ENCODE measurements around the gene NIP7.
"Not testable (repeated sequence)": the region's sequence is repeated elsewhere in the genome, so short reads cannot be mapped to it uniquely, and the experiment has no call there.

The NIP7 gene

DNA sequence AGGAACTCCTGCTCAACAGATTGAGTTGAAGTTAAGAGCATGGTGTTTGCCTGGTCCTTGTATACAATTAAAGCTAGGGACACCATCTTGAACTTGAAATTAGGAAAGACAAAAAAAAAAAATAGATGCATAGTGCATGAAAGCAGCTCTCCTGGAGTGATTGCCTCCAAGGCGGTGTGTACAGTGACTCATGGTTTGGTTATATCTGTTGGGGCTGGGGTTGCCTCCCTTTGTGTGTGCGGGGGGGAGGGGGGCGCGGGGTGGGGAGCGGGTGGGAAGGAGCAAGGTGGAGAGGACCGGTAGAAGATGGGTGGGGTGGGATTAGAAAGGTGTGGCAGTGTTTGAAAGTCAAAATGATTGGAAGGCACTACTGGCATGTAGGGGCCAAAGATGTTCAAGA, 8.7 kb downstream of the NIP7 start:
- DNase-seq: no peak

DNA sequence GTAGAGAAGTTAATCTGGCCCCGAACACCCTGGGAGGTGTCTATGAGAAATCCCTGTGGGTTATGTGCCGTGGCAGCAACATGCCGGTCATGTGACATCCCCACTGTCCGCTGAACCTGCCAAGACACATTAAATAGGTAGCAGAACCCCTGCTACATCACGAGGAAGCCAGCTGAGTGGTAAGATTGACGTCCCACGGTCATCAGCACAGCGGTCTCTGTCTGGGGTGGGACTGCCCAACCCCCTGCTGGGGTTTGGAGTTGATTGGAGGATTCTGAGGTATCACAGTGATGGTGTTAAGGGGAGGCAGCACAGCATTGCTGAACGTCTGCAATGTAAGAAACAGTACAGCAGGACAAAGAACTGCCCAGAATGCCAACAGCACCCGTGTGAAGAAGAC, 10.0 kb downstream of the NIP7 start:
- no peak for DNase-seq

DNA sequence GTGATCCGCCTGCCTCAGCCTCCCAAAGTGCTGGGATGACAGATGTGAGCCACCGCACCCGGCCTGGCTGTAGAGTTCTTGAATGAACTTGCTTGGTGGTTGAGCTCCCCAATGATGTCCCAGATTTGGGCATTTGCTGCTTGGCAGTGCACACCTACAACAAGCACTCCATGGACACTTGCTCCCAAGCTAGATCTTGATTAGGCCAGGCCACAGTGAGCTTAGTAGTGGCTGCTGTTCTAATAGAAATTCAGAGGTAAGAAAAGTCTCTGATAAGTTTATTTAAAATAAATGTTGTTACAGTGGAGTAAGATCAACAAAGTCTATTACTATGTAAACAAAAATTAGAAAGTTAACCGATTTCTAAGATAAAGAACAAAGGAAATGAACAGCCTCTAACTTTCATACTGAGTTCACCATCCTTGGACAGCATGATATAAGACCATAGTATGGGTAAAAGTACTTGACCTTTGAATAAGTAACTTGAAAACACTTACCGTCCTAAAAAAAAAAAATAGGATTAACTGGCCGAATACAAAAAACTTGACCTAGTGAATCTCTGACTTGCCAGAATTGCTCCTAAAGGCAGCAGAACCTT, 11.1 kb downstream of the NIP7 start:
- no peak for DNase-seq

DNA sequence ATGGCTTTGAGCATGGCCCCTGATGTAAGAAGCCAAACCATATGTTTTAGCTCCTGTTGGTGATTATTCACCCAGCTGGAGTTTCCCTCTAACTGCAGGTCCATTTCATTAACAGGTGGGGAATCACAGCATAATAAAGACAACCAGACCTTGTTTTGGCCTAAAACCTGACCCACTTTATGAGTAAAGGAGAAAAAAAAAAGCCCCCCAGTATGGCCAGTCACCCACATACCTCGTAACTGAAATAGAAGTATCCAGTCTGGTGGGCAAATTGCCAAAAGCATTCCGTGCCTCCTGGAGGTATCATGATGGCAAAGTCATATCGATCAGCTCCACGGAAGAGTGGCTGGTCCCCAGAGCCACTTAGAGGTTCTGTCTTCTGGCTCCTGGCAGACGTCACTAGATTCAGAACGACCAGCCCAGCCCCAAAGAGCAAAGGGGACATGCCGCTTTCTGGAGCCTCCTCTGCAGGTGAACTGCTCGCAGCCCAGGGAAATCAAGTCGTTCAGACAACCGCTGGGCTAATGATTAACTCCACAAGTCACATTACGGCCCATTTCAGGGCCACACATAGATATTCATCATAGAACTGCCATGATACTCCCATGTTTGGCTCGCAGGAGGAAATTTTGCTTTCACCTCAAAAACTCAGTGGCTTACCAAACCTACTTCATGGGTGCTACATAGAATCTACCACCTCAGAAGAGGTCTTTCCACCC, 11.9 kb downstream of the NIP7 start, which contains the start of gene TMED6:
Gene TMED6 (minus strand): TSS at position 478 of the 719 bp plus-strand sequence. CDS start 33 bp downstream, at position 445.
- DNase-seq: no peak

DNA sequence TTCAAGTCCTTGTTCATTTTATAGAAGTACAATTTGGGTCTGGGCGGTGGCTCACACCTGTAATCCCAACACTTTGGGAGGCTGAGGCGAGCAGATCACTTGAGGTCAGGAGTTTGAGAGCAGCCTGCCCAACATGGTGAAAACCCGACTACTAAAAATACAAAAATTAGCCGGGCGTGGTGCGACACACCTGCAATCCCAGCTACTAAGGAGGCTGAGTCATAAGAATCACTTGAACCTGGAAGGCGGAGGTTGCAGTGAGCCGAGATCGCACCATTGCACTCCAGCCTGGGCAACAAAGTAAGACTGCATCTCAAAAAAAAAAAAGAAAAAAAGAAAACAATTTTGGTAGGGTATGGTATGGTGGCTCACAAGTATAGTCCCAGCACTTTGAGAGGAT, 20.5 kb downstream of the NIP7 start:
- DNase-seq: not testable (repeated sequence)

DNA sequence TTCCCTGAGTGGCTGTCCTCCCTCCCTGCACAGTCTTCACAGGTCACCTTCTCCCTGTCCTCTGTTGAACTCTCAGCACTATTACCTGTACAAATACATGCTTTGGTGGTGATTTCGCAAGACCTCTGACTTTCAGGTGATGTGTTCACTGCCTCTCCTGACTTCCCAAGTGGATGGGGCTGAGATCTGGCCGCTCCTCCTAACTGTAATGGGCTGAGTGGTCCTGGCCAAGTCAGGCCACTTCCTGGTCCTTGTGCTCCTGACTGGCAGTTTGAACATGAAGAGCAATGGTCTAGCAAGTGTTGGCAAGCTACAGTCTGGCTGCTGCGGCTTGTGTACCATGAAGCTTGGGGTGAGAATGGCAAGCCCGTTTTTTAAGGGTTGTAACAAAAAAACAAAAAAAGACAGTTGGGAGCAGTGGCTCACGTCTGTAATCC, 23.7 kb downstream of the NIP7 start:
- DNase-seq: no peak

DNA sequence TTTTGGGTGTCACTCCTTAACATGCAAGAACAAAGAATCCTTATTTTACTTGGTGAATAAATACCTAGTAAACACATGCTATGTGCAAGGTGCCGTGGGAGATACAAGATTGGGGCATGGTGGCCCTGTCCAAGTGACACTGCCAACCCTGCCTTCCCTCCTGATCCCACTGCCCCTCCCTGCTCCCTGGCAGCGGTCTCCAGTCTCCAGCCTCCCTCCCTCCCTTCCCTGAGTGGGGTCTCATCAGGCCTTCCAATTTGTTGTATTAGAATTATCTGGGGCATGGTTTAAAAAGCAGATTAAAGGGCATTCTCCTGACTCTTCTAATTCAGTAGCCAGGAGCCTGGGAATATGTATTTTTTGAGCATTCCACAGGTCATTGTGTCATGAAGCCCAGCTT, 24.5 kb downstream of the NIP7 start:
- no peak for DNase-seq

DNA sequence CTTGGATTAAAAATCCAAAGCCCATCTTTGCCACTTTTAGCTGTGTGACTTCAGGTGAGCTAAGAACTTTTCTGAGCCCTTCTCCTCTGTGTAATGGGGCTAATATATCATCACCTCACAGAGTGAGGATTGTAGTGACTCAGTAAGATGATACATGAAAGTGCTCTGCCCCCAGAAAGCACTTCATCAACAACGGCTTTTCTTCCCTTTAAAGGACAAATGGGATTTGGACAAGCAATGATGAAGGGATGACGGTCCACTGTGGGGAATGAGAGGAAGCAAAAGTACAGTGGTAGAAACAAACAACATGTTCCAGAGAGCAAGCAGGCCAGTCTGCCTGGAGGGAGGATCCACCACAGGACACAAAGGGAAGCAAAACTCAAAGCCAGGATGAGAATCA, 26.3 kb downstream of the NIP7 start:
- DNase-seq: no peak

DNA sequence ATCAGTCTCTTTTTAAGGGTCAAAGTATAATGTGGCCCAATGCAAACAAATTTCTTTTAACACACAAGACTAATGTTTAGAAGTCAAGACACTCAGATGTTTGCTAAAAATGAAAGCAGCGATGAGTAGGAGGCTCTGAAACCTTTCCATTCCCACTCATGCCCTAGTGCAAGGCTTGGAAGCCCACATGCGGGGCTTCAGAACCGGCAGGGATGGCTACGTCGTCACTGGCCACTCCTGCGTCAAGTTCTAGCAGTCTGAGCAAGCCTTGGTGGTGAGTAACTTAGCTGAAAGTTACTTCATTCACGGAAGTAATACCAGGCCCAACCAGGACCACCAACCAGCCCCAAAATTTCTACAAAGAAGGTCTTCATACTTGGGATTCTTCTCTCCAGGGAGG, 26.9 kb downstream of the NIP7 start:
- no peak for DNase-seq

DNA sequence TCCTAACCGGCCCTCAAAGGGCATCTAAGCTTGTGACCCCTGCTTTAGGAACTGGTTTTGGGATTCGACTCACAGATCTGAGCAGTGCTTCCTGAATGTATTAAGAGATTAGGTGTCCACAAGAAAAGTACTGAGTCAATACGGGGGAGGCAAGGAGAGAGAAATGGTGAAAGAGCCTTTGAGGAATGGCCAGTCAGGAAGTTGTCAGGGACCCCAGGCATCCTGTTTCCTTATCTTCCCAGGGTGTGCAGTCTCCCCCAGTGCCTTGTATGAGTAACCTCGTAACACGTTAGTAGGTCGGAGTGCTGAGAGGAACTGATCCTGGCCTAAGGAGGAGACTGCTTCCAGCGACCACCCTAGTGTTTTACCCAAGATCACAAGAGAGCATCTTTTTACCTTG, 28.4 kb downstream of the NIP7 start:
- no peak for DNase-seq

DNA sequence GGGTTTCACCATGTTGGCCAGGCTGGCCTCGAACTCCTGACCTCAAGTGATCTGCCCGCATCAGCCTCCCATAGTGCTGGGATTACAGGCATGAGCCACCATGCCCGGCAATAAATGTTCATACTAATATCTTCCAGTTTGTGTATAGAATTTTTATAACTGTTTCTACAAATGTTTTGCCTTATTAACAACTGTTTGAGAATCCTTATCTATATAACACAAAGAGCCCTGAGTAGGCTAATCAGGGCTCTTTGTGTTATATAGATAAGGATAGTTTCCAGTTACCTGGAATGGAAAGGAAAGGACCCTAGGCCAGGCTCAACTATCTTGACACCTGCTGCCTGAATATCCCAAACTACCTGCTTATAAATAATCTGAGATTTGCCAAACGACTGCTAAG, 29.3 kb downstream of the NIP7 start:
- DNase-seq: no peak

DNA sequence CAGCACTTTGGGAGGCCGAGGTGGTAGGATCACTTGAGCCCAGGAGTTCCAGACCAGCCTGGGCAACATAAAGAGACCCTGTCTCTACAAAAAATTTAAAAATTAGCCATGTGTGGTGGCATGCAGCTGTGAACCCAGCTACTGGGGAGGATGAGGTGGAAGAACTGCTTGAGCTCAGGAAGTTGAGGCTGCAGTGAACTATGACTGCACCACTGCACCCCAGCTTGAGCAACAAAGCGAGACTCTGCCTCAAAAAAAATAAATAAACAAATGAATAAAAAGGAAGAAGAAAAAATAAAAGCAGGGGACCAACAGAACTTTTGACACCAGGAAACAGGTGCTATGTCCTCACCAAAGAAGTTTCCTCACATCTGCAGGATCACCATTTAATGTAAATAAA, 32.0 kb downstream of the NIP7 start:
- no peak for DNase-seq

DNA sequence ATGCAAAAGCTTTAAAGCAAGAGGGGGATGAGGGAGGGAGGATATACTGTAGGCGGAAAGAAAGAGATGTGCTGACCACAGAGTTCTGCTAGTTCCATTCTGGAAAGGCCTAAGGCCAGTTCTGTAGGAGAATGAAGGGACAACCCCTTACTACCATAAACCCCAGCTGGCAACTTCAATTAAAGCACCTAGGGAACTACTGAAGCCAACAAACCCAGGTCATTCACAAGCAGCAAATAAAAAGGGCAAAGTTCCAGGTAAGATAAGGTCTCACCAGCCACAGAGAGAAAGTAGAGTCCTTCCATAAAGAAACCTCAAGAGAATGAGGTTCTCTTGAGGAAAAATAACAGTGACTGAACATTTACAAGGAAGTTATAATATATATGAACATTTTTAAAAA, 33.4 kb downstream of the NIP7 start:
- DNase-seq: no peak

DNA sequence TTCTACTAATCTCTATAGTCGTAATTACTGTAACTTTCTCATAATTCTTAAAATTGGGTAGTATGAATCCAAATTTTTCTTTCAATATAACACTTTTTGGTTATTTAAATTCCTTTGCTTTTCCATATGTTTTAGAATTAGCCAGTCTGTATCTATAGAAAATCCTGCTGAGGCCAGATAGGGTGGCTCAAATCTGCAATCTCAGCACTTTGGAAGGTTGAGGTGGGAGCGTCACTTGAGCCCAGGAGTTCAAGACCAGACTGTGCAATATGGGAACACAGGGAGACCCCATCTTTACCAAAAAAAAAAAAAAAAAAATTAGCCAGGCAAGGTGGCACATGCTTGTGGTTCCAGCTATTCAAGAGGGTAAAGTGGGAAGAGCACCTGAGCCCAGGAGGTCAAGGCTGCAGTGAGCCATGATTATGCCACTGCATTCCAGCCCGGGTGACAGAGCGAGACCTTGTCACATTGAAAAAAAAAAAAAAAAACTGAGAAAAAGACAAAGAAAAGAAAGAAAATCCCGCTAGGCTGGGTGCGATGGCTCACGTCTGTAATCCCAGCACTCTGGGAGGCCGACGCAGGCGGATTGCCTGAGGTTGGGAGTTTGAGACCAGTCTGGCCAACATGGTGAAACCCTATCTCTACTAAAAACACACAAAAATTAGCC, 37.0 kb downstream of the NIP7 start:
- no peak for DNase-seq

DNA sequence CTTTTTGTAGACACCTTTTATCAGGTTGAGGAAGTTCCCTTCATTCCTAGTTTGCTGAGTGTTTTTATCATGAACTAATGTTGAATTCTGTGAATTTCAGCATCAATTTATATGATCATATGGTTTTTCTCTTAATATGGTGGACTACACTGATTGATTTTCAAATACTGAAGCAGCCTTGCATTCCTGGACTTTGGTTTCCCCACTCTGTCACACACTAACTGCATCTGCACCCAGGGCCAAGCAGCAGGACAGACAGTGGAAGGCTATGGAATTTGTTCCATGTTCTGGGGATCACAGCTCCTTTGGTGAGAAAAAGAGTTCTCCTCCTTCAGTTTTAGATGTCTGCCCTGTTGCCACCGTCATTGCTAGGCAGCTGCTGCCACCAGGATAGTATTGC, 38.5 kb downstream of the NIP7 start:
- DNase-seq: no peak

DNA sequence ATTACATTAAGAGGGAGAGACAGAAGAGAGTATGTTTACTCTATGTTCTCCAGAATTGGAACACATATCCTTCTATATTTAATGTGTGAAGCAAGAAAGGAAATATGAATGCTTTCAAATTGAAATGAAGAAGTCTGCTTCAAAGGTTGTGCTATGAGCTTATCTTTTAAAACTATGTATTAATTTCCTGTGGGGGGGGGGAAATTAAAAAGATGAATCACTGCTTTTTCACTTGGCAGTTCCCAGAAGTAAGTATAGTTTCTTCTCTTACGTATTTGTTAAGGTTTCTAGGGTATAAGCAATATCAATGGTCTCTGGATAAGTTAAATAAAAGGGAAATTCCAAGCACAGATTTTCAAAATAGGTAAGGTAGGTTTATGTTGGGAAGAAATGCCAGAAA, 39.2 kb downstream of the NIP7 start:
- DNase-seq: no peak

DNA sequence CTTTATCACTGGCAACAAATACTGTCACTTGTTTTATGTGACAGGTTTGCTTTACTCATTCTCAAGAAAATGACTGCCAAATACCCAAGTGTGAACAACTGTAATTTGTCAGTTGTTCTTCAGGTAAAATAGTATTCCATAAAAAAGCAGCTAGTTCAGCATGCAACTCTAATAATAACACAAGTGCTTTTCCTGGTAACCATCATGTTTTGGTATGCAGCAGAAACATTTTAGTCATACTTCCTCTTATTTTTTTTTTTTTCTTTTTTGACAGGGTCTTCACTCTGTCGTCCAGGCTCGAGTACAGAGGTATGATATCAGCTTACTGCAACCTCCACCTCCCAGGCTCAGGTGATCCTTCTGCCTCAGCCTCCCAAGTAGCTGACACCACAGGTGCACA, 41.7 kb downstream of the NIP7 start:
- no peak for DNase-seq

DNA sequence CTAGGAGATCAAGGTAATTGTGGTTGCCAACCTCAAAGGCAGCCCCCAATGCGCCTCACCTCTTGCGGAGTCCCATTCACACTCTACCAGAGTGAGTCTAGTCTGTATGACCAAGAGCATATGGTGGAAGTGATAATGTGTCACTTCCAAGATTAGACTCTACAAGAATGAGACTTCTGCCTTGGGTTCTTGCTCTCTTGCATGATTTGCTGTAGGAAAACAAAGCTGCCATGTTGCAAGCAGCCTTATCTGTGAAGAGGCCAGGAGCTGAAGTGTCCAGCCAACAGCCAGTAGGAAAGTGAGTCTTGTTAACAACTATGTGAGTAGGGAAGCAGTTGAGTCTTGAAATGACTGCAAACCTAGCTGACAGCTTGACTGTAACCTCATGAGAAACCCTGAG, 42.8 kb downstream of the NIP7 start:
- DNase-seq: no peak

DNA sequence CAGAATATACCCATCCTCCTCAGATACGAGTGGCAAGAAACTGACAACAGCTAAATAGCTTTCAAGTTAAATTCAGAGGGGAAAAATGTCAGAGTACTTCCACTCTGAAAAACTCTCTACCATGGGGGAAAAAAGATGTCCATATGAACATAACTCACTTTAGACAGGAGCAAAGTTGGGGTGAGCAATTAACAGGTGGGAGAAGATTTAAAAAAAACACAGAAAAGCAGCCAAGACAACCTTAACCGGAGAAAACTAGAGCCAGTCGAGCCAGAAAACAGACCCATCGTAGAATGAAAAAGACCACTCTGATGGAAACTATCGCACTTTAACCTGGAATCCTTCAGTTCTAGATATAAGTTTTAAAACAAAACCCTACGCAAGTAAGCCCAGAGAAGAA, 45.4 kb downstream of the NIP7 start:
- DNase-seq: no peak

DNA sequence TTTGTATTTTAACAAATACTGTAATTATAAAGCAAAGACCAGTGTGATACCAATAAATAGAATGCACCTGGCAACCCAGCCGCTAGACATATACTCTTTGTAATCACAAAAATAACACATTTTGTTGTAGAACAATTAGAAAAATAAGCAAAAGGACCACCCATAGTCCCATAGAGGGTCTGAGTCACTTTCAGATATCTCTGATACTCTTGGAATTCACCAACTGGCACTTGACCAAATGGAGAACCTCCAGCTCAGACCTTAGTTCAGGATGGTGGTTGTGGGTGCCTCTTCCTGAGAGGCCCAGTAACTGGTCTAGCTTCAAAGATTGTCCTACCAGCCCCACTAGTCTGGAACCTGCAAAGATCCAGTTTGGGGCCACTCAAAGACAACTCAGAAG, 47.0 kb downstream of the NIP7 start:
- DNase-seq: no peak
